Endothelial cell of umbilical vein (primary cell): ENCODE results near the gene M1AP. TPM values are rescaled to one million over a fixed set of nuclear protein-coding genes. Genes with fewer than 3 reads are reported as not detected.
A peak's percentile ranks its signal among the peaks of the same experiment; 100 is the strongest.

Experiments
- BruUV-seq: library from RNA; stranded (reverse); fragments of 400-500 nt; replicated peaks from 2 replicates; lab custom pipeline; 2021; lab: Mats Ljungman, UMichigan
- CTCF ChIA-PET: fragments of 300-600, 350-600 bp; sonication (Branson Sonifier 250); formaldehyde crosslinking; loops from one replicate; lab custom pipeline; 2021; ENCODE audit warnings: antibody characterized with exemption, inconsistent platforms; lab: Charles Lee
- POLR2A ChIA-PET: fragments of 300-600, 350-600 bp; sonication (Branson Sonifier 250); formaldehyde crosslinking; loops from one replicate; lab custom pipeline; 2021; ENCODE audit warnings: antibody characterized with exemption, inconsistent platforms; lab: Charles Lee
- DNase-seq: peaks from one replicate; pipeline ENCODE4 v3.0.0-alpha.2; 2011; ENCODE audit warnings: low read depth, low spot score
- FAIRE-seq: peaks from 2 replicates; lab custom pipeline; 2011; peaks lifted over from hg19 to GRCh38; lab: Jason Lieb, UNC
- H2AFZ ChIP-seq: 2 replicates; pipeline ENCODE4 v1.6.0; 2012; ENCODE audit warnings: low read depth, low read length, control low read depth, inconsistent platforms
- H3K27ac ChIP-seq: 2 replicates; pipeline ENCODE4 v1.5.1; 2011; ENCODE audit warnings: low read depth, mild to moderate bottlenecking, control low read depth, low read length, moderate library complexity; ENCODE audit not compliant: insufficient read depth
- H3K27me3 ChIP-seq, 2 experiments: 2 replicates each; pipeline versions ENCODE4 v1.6.0 to v1.6.1; 2011; ENCODE audit warnings: low read length in 2 of 2, mixed read lengths in 1 of 2; ENCODE audit not compliant: control insufficient read depth in 2 of 2, insufficient read depth in 2 of 2
- H3K36me3 ChIP-seq, 2 experiments: 2 replicates in 1 of 2; 3 replicates in 1 of 2; pipeline ENCODE4 v1.5.1; 2011; ENCODE audit warnings: low read length in 2 of 2, mild to moderate bottlenecking in 1 of 2, moderate library complexity in 1 of 2; ENCODE audit not compliant: control insufficient read depth in 2 of 2, insufficient read depth in 2 of 2; ENCODE audit errors: extremely low read depth in 1 of 2
- H3K4me1 ChIP-seq: 3 replicates; pipeline ENCODE4 v1.5.1; 2011; ENCODE audit warnings: mild to moderate bottlenecking, low read length; ENCODE audit not compliant: control insufficient read depth, insufficient read depth; ENCODE audit errors: extremely low read depth
- H3K4me2 ChIP-seq: 2 replicates; pipeline ENCODE4 v1.6.1; 2011; ENCODE audit warnings: low read length, control low read depth, mixed read lengths; ENCODE audit not compliant: insufficient read depth
- H3K4me3 ChIP-seq, 3 experiments: fragments of 200-600 bp in 1 of 3; sonication (generic), shearing (Covaris generic) in 1 of 3; replicated peaks in 1 of 3; 2 replicates each; pipeline ENCODE4 v1.5.1; 2011 to 2016; ENCODE audit warnings: control low read depth in 3 of 3, low read length in 3 of 3, mild to moderate bottlenecking in 2 of 3, inconsistent platforms in 1 of 3, low read depth in 1 of 3, moderate library complexity in 1 of 3; ENCODE audit not compliant: insufficient read depth in 1 of 3
- H3K79me2 ChIP-seq: 2 replicates; pipeline ENCODE4 v1.6.0; 2012; ENCODE audit warnings: low read length, inconsistent platforms; ENCODE audit not compliant: control insufficient read depth, insufficient read depth
- H3K9ac ChIP-seq: replicated peaks from 2 replicates; pipeline ENCODE3; 2011; ENCODE audit warnings: low read length, control low read depth; ENCODE audit not compliant: insufficient read depth; ENCODE audit errors: extremely low read depth
- H3K9me1 ChIP-seq: replicated peaks from 3 replicates; pipeline ENCODE4 v1.6.0; 2011; ENCODE audit warnings: mild to moderate bottlenecking, low read length; ENCODE audit not compliant: control insufficient read depth, insufficient read depth; ENCODE audit errors: extremely low read depth
- H3K9me3 ChIP-seq: replicated peaks from 2 replicates; pipeline ENCODE4 v1.5.1; 2012; ENCODE audit warnings: low read length, inconsistent platforms; ENCODE audit not compliant: control insufficient read depth, insufficient read depth
- H4K20me1 ChIP-seq: replicated peaks from 2 replicates; pipeline ENCODE3; 2011; ENCODE audit warnings: mild to moderate bottlenecking, low read length; ENCODE audit not compliant: control insufficient read depth, insufficient read depth; ENCODE audit errors: extremely low read depth
- POLR2AphosphoS5 ChIP-seq: IDR thresholded peaks from 2 replicates; pipeline ENCODE4 v1.6.1; 2012; ENCODE audit warnings: low read depth, mild to moderate bottlenecking, control low read depth, low read length, moderate library complexity; ENCODE audit not compliant: insufficient read depth
- dilution Hi-C: fragments of 300-500 bp; cut with MboI; formaldehyde crosslinking; loops from one replicate; pipeline ENCODE4 v1.15.0; 2019; ENCODE audit warnings: low sequenced_read_pairs; ENCODE audit not compliant: extremely low pct_ligation_motif_present
- intact Hi-C: fragments of 100-400 bp; cut with micrococcal nuclease; formaldehyde crosslinking; loops from one replicate; pipeline ENCODE4 v1.10.0; 2022
- polyA plus RNA-seq, 4 experiments: library from polyadenylated mRNA; depleted of rRNA in 3 of 4; stranded (reverse) in 3 of 4; unstranded in 1 of 4; fragments of >200 nt; gene quantifications; 2 replicates each; pipeline versions ENCODE4 v1.2.1 to v1.2.3, GENCODE V29; 2011 to 2012; ENCODE audit warnings: missing spikeins in 1 of 4
- total RNA-seq: library from RNA; stranded (reverse); gene quantifications from 2 replicates; pipeline ENCODE4 v1.2.3, GENCODE V29; 2021
- TF ChIP-seq, protein P1 (sequence below), 2 donors: IDR thresholded peaks; 1 replicate in 1 of 2; 2 replicates in 1 of 2; pipeline ENCODE4 v1.5.1; 2011; ENCODE audit warnings: low read length in 2 of 2, mild to moderate bottlenecking in 2 of 2, moderate library complexity in 2 of 2, control low read depth in 1 of 2, inconsistent platforms in 1 of 2, low read depth in 1 of 2; ENCODE audit not compliant: insufficient read depth in 1 of 2; ENCODE audit errors: extremely low read depth in 1 of 2

Gene M1AP
- total and polyA plus RNA-seq, 2 donors (not counting 3 experiments of a cell fraction or from before 2014, with no cell fraction given), result 0.04 TPM; not detected in 1

DNA sequence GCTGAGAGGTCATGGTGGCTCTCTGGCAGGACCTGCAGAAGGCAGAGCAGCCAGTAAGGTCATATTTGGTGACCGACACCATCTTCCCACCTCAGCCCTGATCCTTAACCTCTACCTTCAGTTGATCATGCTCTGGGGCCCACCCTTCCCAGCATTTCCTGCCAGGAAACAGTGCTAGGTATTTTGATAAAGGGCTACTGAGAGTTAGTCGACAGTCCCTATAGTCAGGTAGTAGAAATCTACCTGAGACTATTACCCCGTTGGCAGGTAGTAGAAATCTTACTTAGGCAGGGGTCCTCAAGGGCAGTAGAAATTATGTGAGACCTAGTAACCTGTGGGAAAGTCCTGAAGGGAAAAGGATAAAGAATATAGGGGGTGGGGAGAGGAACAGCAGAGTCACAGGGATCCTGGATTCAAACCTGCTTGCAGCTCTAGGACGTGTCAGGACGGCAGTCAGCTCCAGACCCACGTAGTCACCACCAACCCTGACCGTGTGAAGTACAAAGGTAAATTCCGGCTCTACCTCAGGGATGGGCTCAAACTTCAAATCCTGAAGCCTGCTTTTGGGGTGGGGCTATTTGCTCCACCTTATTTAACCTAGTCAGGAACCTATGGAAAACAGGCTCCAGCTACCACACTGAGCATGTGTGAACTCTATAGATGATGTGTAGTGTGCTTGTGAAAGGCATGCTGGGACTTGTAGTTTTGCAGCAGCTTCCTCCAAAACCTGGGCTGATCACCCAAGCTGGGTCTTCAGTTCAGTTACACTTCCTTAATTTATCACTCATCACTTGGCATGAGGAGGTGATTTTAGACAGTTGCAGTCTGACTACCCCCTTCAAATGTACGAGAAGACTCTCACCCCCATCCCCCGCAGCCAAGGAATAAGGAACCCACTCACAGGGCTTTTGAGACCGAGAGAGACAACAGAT is 122.1 kb downstream of the M1AP start, which contains the start of gene DQX1:
Gene DQX1, minus strand, starts transcription at position 515 of the 932 bp plus-strand sequence. Its CDS starts 502 bp downstream, at position 13.
- TF ChIP-seq POLR2AphosphoS5, result peak; percentile 14
- TF ChIP-seq, protein P1, sequence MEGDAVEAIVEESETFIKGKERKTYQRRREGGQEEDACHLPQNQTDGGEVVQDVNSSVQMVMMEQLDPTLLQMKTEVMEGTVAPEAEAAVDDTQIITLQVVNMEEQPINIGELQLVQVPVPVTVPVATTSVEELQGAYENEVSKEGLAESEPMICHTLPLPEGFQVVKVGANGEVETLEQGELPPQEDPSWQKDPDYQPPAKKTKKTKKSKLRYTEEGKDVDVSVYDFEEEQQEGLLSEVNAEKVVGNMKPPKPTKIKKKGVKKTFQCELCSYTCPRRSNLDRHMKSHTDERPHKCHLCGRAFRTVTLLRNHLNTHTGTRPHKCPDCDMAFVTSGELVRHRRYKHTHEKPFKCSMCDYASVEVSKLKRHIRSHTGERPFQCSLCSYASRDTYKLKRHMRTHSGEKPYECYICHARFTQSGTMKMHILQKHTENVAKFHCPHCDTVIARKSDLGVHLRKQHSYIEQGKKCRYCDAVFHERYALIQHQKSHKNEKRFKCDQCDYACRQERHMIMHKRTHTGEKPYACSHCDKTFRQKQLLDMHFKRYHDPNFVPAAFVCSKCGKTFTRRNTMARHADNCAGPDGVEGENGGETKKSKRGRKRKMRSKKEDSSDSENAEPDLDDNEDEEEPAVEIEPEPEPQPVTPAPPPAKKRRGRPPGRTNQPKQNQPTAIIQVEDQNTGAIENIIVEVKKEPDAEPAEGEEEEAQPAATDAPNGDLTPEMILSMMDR (IDR thresholded peaks at IDR 0.05; ENCODE audit: extremely low read depth in 1 of 2, insufficient read depth in 1 of 2, low read depth in 1 of 2, low read length in 2 of 2), result no peak
- Histone ChIP-seq H3K4me2 (no peak within 1 kb of the TSS), H4K20me1 (no peaks in the 10 kb centered on the region), H3K79me2 (peaks cover 19% of the 10 kb centered on the region), H3K4me1 (peaks cover 15% of the 10 kb centered on the region), H3K4me3 (no peak within 1 kb of the TSS), H3K27me3 (peaks cover 4 to 6% of the 10 kb centered on the region in 2 experiments), H3K9ac (no peak within 1 kb of the TSS), H2AFZ (no peak within 1 kb of the TSS), H3K9me3 (no peaks in the 10 kb centered on the region), H3K9me1 (no peaks in the 10 kb centered on the region), H3K27ac (no peak within 1 kb of the TSS), H3K36me3 (peaks cover 6 to 16% of the 10 kb centered on the region in 2 experiments)
- peak; percentile 60 for FAIRE-seq
- ChIA-PET CTCF (interaction anchor here (0.8 to 1.2 kb wide), 3 partner anchors 8 to 43 kb away, joined by 3 to 7 read pairs (median 3); partner anchors contain the start of genes CCDC142 and TTC31), POLR2A (interaction anchor here (0.5 to 0.9 kb wide), 2 partner anchors 12 to 22 kb away, joined by 3 to 4 read pairs; partner anchors contain the start of gene TLX2)
- no TSS peak for BruUV-seq
- intact Hi-C loops (no loop called here), dilution Hi-C loops (no loop called here)
- peak; percentile 28 for DNase-seq
